ENCODE data around the gene FHAD1. TPM values are rescaled to one million over a fixed set of nuclear protein-coding genes. Genes with fewer than 3 reads are reported as not detected.

Gene FHAD1
- total RNA-seq, 1 experiment from 2014 or later = 1.9 TPM

DNA sequence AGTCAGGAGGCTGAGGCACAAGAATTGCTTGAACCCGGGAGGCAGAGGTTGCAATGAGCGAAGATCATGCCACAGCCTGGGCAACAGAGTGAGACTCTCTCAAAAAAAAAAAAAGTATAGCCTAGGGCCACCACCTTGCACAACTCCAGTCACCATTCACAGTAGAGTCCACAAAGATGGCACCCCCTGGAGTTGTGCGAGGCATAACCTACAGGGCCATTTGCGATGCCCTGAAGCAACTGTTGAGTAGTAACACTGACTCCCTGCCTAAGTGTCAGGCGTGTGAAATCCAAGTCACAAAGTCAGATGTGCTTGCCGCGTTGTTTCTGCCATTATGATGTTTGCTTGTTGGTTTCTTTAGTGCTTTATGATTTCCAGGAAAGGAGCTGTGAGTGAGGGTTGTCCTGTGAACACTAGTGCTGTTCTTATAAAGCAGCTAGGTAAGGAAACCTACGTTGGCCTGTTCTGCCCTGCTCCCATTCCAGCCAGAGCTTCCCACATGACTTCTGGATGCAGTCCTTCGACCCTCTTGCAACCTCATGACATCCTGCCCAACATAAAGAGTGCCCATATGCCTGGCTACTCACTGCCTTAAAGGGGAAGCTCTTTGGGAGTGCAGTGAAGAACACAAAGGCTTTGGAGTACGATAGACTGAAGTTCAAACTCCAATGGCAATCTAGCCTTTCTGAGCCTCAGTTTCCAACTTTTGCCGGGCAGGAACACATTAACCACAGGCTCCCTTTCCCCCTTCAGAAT lies 29.8 kb downstream of the FHAD1 start:
- no peak overlapping the region for H3T11ph ChIP-seq (ENCODE audit: low read length)
- no CpG with 5 or more reads among the region's 11 CpGs for WGBS (ENCODE audit: extremely low coverage, insufficient read length, low lambda C conversion rate)

More for the DNA sequence above, 29.8 kb downstream of the FHAD1 start:
- no peaks in the 10 kb centered on the region for H3K27me3 ChIP-seq (ENCODE audit: insufficient read depth, low read length)
- H2BK20ac ChIP-seq (ENCODE audit: low read depth, low read length, poor library complexity, severe bottlenecking) = no peak overlapping the region
- H3K4ac ChIP-seq (ENCODE audit: low read depth, low read length) = no peak overlapping the region
- peaks cover 8 to 11% of the 10 kb centered on the region in 2 experiments for H3K4me1 Mint-ChIP-seq
- no peak overlapping the region for H3K9ac ChIP-seq (ENCODE audit: extremely low read depth, insufficient read length, low read length)
- H3K79me2 ChIP-seq (ENCODE audit: insufficient read depth, low read length) = no peaks in the 10 kb centered on the region
- no peaks in the 10 kb centered on the region for H3K79me1 ChIP-seq (ENCODE audit: insufficient read depth, low read depth, low read length, poor library complexity, severe bottlenecking)
- H3K36me3 Mint-ChIP-seq (ENCODE audit: insufficient read depth in 1 of 3, low read depth in 3 of 3) = no peaks in the 10 kb centered on the region
- H3K18ac ChIP-seq (ENCODE audit: insufficient read length, low read depth, low read length) = no peak overlapping the region
- H4K91ac ChIP-seq (ENCODE audit: insufficient read length, low read depth, low read length) = no peak overlapping the region
- no peak for DNase-seq
- no peak overlapping the region for H3K14ac ChIP-seq (ENCODE audit: insufficient read depth, low read length)
- H2BK5ac ChIP-seq (ENCODE audit: insufficient read length, low read length) = no peak overlapping the region
- no peak overlapping the region for H3K4me3 Mint-ChIP-seq
- no peak overlapping the region for H2AFZ ChIP-seq (ENCODE audit: low read length)
- no peak overlapping the region for H3K27ac ChIP-seq (ENCODE audit: insufficient read length, low read depth, low read length)
- no peaks in the 10 kb centered on the region for H4K20me1 ChIP-seq (ENCODE audit: control insufficient read depth, insufficient read depth, insufficient read length)
- no peak overlapping the region for H2BK12ac ChIP-seq (ENCODE audit: insufficient read length, low read depth, low read length)
- no peak overlapping the region for H2BK15ac ChIP-seq (ENCODE audit: low read depth, low read length)
- no peak overlapping the region for H3K4me2 ChIP-seq (ENCODE audit: insufficient read depth, insufficient read length, low read length)
- no peaks in the 10 kb centered on the region for H3K4me1 ChIP-seq (ENCODE audit: insufficient read depth, low read length)
- H2AK5ac ChIP-seq (ENCODE audit: insufficient read length, low read length) = no peak overlapping the region
- TF ChIP-seq CTCF (conservative IDR thresholded peaks at IDR 0.05) = no peak
- H4K5ac ChIP-seq (ENCODE audit: insufficient read length, low read depth, low read length) = no peak overlapping the region
- H3K9me3 ChIP-seq (ENCODE audit: control insufficient read depth, low read depth, low read length) = no peaks in the 10 kb centered on the region
- no peak overlapping the region for H4K8ac ChIP-seq (replicated peaks; ENCODE audit: insufficient read length, low read depth, low read length)
- no peaks in the 10 kb centered on the region for H3K23me2 ChIP-seq (ENCODE audit: insufficient read length, low read depth, low read length, poor library complexity, severe bottlenecking)
- peaks cover 0 to 4% of the 10 kb centered on the region in 2 experiments; a peak in 1 of 5 replicates for H3K9me3 Mint-ChIP-seq
- H3K23ac ChIP-seq (ENCODE audit: insufficient read length, low read depth, low read length) = no peak overlapping the region
- no peak overlapping the region for H3K27ac Mint-ChIP-seq
- H2BK120ac ChIP-seq (ENCODE audit: low read depth, low read length, poor library complexity, severe bottlenecking) = no peak overlapping the region
- H3K56ac ChIP-seq (ENCODE audit: insufficient read length, low read depth, low read length) = no peak overlapping the region
- H3K27me3 Mint-ChIP-seq (ENCODE audit: low read depth) = peaks cover 16% of the 10 kb centered on the region
